ENCODE measurements around the gene BATF3.
"Not testable (repeated sequence)": the region's sequence is repeated elsewhere in the genome, so short reads cannot be mapped to it uniquely, and the experiment has no call there.

Gene BATF3

DNA sequence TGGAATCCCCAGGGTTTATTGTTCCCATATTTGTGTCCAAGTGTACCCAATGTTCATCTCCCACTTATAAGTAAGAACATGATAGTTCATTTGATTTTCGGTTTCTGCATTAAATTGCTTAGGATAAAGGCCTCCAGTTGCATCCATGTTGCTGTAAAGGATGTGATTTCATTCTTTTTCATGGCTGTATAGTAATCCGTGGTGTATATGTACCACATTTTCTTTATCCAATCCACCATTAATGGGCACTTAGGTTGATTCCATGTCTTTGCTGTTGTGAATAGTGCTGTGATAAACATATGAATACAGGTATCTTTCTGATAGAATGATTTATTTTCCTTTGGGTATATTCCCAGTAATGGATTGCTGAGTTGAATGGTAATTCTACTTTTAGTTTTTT lies 20.0 kb upstream of the BATF3 start:
- FAIRE-seq, result no peak
- TF ChIP-seq POLR2A (IDR thresholded peaks at IDR 0.05; ENCODE audit: low read depth, low read length), result no peak
- no peak for DNase-seq (ENCODE audit: insufficient read length, low spot score)

DNA sequence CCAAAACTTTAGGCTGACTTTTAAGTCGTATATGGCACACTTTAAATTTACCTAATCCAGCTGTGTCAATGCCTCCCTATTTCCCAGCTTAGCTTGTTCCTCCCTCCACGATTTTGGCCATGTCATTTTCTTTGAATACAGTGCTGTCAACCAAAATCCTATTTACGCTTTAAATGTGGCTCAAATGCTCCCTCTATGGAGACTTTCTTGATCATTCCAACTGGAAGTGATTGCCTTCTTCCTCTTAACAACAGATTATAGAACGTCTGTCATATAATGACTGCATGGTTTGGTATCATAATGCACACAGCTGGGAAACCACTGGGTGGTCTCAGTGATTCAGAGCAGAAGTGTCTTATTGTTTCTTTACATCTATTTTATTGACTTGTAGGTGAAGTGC lies 18.9 kb upstream of the BATF3 start:
- no peak for FAIRE-seq
- TF ChIP-seq POLR2A (IDR thresholded peaks at IDR 0.05; ENCODE audit: low read depth, low read length), result no peak
- DNase-seq (ENCODE audit: insufficient read length, low spot score), result no peak

DNA sequence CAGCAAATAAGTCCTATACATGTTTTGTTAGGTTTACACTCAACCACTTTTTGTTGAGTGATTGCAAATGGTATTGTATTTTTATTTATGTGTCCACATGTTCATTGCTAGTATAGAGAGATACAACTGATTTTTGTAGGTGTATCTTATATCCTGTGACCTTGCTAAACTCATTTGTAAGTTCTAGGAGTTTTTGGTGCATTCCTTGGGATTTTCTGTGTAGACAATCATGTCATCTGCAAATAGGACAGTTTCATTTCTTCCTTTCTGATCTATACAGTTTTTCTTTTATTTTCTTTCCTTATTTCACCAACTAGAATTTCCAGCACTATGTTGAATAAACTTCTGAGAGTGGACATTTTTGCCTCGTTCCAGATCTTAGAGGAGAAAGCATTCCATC lies 16.5 kb upstream of the BATF3 start:
- no peak for DNase-seq (ENCODE audit: insufficient read length, low spot score)
- FAIRE-seq, result no peak
- no peak for TF ChIP-seq POLR2A (IDR thresholded peaks at IDR 0.05; ENCODE audit: low read depth, low read length)

GRCh38 chr1:212713465-212714136 lies 14.0 kb upstream of the BATF3 start:
- FAIRE-seq, result no peak
- TF ChIP-seq POLR2A (IDR thresholded peaks at IDR 0.05; ENCODE audit: low read depth, low read length), result no peak

DNA sequence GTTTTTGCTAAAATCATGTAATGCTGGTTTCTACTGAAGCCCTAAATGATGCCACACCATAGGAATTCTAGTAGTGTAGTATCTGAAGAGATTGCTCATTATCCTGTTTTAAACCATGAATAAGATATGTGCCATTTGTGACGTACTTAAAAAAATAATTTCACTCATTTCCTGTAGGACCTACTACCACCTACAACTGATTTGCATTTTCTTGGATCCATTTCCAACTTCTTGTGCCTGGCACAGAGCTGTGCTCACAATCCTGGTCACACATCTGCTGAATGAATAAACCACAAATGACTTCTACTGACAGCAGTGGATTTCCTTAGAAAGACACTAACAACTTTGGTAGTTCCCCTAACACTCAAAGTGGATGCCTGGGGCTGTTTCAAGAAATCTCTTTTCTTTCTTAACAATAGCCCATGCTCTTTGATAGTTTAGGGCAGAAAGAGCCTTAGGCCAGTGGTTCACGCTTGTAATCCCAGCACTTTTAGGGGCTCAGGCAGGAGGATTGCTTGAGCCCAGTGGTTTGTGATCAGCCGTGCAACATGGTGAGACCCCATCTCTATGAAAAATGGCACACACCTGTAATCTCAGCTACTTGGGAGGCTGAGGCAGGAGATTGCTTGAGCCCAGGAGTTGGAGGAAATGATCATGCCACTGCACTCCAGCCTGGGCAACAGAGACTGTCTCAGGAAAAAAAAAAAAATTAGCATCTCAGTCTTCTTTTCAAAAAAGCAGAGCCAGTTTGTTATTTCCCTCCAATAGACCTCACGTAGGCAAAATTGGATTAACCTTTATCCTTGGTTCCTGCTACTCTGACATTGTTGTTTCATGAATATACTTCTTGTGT lies 13.0 kb upstream of the BATF3 start:
- TF ChIP-seq POLR2A (IDR thresholded peaks at IDR 0.05; ENCODE audit: low read depth, low read length), result no peak
- DNase-seq (ENCODE audit: insufficient read length, low spot score), result peak; percentile 23
- peak; percentile 41 for FAIRE-seq

More at GRCh38 chr1:212713465-212714136, 14.0 kb upstream of the BATF3 start:
- DNase-seq (ENCODE audit: insufficient read length, low spot score), result no peak

- DNase-seq (ENCODE audit: insufficient read length, low spot score); FAIRE-seq: not testable (repeated sequence)
Observed at GRCh38 chr1:212711974-212712373, 12.3 kb upstream of the BATF3 start.

DNA sequence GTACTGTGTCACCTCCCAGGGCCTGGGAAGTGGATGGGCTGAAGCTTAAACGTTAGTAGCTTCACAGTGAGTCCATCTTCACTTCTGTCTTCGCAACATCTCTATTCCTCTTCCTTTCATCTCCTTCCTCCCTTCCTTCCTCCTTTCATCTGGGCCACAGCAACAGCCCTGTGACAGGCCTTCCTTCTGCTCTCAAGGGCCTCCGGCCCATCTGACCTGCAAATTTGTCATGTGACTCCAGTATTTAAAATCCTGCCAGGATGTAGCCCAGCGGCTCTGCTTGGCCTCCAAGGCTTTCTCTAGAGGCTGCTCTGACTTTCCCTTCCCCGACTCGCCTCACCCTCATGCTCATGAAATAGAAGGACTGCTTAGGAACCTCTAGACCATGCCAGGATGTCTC lies 10.9 kb upstream of the BATF3 start:
- DNase-seq (ENCODE audit: insufficient read length, low spot score), result no peak
- TF ChIP-seq POLR2A (IDR thresholded peaks at IDR 0.05; ENCODE audit: low read depth, low read length), result no peak
- no peak for FAIRE-seq

DNA sequence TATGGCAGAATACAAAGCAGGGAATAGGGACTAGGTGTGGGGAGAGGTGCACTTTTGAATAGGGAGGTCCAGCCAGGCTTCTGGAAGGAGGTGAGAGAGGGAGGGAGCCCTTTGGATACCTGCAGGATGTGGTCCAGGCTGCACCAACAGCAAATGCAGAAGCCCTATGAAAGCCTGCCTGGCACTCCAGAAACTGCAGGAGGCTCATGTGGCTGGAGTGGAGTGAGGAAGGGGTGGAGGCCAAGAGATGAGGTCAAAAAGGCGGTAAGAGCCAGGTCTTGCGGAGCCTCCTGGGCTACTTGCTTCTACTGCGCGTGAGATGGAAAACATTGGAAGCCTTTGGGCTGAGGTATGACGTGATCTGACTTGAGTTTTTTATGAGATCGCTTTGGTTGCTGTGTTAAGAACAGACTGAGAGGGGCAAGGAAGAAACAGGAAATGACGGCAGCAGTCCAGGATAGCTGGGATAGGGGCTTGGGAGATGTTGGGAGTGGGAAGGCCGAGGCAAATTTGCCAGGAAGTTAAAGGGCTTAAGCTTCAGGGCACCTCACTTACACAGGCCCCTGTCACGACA lies 4.4 kb upstream of the BATF3 start:
- FAIRE-seq, result no peak
- no peak for DNase-seq (ENCODE audit: insufficient read length, low spot score)
- no peak for TF ChIP-seq POLR2A (IDR thresholded peaks at IDR 0.05; ENCODE audit: low read depth, low read length)

DNA sequence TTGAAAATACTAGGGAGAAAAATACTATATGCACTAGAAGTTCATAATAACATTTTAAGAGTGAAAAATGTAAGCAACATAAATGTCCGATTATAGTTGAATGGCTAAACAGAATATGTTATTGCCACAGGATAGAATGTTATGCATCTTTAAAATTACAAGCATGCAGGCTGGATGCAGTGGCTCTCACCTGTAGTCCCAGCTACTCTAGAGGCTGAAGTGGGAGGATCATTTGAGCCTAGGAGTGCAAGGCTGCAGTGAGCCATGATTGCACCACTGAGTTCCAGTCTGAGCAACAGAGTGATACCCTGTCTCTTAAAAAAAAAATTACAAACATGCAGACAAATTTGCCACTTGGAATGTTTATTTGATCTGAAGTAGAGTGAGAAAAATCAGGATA lies 3.0 kb upstream of the BATF3 start:
- TF ChIP-seq POLR2A (IDR thresholded peaks at IDR 0.05; ENCODE audit: low read depth, low read length), result no peak
- DNase-seq (ENCODE audit: insufficient read length, low spot score) (no peak), FAIRE-seq (no peak)

- FAIRE-seq (no peak), DNase-seq (ENCODE audit: insufficient read length, low spot score) (no peak)
- no peak for TF ChIP-seq POLR2A (IDR thresholded peaks at IDR 0.05; ENCODE audit: low read depth, low read length)
Observed at GRCh38 chr1:212701910-212702309, 2.3 kb upstream of the BATF3 start.

DNA sequence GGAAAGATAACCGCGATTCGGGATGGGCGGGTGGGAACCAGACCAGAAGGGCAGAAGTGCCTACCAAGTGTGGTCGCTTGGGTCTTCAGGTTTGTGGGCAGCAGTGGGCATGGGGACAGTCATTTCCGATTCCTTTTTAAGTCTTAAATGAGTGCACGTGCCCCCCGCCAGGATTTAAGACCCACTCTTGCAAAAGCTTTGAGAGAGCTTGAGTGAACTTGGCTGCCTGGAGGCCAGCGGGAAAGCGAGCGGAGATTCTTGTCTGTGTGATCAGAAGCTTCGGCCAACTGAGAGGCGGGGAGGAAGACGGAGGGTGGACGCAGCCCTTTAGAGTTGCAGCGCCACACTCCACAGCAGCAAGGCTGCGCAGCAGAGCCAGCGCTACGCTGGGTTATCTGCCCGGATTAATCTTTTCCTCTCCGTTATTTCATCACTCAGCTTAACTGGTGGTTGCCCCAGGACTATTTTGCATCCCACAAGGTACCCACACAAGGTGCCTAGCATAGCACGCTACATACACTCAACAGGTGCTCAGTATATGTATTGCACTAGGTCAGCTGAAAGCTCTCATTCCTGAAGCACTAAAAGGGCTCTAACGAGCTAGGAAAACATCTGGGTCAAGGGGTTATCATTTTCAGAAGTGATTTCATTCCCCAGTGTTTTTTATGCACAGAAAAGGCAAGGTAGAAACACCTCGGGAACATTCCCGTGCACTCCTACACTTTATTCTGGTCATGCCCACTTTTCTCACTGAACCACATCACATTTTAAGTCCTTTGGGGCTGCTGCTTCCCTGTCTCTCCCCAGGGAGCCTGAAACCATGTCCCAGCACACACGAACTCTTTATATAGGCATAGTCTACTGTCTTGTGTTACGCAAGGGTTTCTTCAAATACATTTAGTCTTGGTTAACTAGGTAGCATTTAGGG lies 1.5 kb upstream of the BATF3 start:
- no peak for DNase-seq (ENCODE audit: insufficient read length, low spot score)
- TF ChIP-seq POLR2A (IDR thresholded peaks at IDR 0.05; ENCODE audit: low read depth, low read length), result no peak
- no peak for FAIRE-seq

- FAIRE-seq (no peak), DNase-seq (ENCODE audit: insufficient read length, low spot score) (peak; percentile 24)
- TF ChIP-seq POLR2A (IDR thresholded peaks at IDR 0.05; ENCODE audit: low read depth, low read length), result 0 out of 2 replicates have a peak, but pooled peaks have one; percentile 25
Observed at GRCh38 chr1:212700223-212700891, 717 bp upstream of the BATF3 start.

GRCh38 chr1:212699104-212699624 lies 476 bp downstream of the BATF3 start:
- no peak for FAIRE-seq
- TF ChIP-seq POLR2A (IDR thresholded peaks at IDR 0.05; ENCODE audit: low read depth, low read length), result no peak
- peak; percentile 71 for DNase-seq (ENCODE audit: insufficient read length, low spot score)

All from H54 (cell line).